Activated CD8-positive, alpha-beta memory T cell treated with anti-CD3 and anti-CD28 coated beads for 36 hours (primary cell): ENCODE measurements around the gene GRIN2A. TPM values are rescaled to one million over a fixed set of nuclear protein-coding genes. Genes with fewer than 3 reads are reported as not detected.

Source experiments
- CTCF ChIA-PET: fragments of 350-600 bp; sonication (Branson Sonifier 250); formaldehyde crosslinking; loops from one replicate; lab custom pipeline; 2021; ENCODE audit warnings: antibody characterized with exemption; lab: Charles Lee
- POLR2A ChIA-PET: fragments of 350-600 bp; sonication (Branson Sonifier 250); formaldehyde crosslinking; loops from one replicate; lab custom pipeline; 2021; ENCODE audit warnings: antibody characterized with exemption; lab: Charles Lee
- total RNA-seq, 2 experiments: library from RNA; stranded (reverse); gene quantifications; one replicate each; pipeline ENCODE4 v1.2.3, GENCODE V29; 2021

Gene GRIN2A
- not detected for total RNA-seq

DNA sequence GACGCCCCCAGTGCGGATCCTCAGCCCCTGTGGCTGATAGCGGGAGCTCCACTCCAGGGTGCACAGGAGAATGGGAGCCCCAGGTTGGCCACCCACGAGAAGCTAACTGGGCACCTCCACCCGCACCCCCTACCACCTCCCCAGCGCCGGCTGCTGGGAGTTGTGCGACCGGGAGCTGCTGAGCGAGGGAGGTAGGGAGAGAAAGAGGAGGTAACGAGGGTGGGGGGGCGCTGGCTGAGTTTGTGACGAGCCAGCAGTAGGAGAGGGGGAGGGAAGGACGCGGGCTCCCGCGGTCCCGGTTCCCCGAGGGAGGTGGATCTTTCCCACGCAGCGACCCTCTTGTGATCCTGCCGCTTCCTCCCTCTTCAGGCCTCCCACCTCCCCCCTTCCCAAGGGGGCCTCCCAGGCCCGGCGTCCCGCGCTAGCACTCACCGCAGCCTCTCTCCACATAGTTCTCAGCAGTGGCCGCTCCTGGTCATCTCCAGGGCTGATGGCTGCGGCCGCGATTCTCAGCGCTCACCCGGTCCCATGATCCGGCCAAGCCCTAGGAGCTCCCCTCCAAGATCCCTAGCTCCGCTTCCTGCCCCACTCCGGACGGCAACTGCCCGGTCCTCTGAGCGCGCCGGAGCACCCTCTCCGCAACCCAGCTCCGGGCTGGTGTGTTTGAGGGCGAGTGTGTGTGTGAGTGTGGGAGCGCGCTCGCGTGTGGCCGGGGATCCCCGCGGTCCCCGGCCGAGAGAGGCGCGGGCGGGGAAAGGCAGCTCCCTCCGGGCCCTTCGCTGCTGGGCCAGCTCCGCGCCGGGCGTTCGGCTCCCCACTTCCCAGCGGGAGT lies at the start of gene GRIN2A:
TSS of gene GRIN2A (minus strand) at position 207 of the 832 bp plus-strand sequence. CDS start 2,017 bp downstream, outside the sequence.
- ChIA-PET CTCF (interaction anchor here (1.0 kb wide), 1 partner anchor 11 kb away, joined by 3 read pairs; no protein-coding TSS in a partner anchor), POLR2A (no interaction called here)

DNA sequence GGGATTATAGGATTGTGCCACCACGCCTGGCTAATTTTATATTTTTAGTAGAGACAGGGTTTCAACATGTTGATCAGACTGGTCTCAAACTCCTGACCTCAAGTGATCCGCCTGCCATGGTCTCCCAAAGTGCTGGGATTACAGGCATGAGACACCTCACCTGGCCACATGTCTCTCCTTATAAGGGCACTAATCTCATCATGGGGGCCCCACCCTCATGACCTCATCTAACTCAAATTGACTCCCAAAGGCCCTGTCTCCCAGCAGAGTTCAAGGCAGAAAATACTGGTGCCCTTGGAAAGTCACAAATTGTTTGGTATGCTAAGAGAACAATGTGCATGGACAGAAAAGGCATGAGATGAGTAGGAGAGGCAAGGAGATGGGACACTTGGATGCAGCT lies 49.3 kb upstream of the GRIN2A start:
- ChIA-PET CTCF (no interaction called here), POLR2A (no interaction called here)

DNA sequence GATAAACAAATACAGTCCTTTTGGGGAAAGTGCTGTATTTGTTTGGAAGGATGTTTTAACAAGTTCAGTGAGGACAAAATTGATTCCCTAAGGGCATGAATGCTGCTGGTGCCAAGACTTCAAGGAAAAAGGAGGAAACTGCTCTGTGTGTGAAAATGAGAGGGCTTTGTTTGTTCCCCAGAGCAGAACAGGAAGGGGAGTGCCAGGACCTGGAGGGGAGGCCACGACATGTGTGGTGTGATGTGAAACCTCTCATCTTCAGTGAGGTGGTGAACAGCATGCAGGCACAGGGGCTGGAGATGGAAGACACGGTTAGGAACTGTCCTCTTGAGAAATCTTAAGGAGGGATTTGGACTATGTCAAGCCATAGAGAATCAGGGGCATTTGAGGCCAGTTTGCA lies 46.6 kb upstream of the GRIN2A start:
- ChIA-PET POLR2A (no interaction called here), CTCF (no interaction called here)

DNA sequence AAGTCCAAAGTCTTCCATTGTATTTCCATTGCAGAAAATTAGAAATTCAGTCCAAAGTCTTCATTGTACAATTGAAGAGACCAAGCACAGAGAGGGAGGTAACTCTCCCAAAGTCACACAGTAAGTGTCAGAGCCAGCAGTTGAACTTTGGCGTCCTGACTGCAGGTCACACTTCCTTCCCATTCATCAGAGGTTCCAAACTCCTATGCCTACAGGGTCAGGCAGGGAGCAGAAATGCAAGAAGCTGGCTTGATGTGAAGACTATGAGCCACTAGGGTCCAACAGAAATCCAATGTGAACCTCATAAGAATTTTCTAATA lies 44.7 kb upstream of the GRIN2A start:
- ChIA-PET CTCF (no interaction called here), POLR2A (no interaction called here)

- POLR2A ChIA-PET = interaction anchor here (0.7 kb wide), 1 partner anchor 658 kb away, joined by 4 read pairs; no protein-coding TSS in a partner anchor
- CTCF ChIA-PET = no interaction called here
These were observed 44.1 kb upstream of the GRIN2A start for GRCh38 chr16:10226141-10226986.

DNA sequence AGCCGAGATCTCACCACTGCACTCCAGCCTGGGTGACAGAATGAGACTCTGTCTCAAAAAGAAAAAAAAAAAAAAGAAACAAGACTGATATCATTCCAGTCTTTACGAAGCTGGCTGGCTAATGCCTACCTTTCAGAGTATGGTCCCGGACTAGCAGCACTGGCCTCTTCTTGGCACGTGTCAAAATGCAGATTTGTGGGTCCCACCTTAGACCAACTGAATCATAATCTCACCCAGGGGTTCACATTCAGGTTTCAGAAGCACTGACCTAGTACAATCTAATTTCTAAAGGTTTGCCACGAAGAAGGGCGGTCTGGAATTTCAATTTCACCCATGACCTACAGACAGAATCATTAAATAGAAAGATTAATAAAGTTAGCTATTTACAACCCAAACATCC lies 43.4 kb upstream of the GRIN2A start:
- ChIA-PET POLR2A (interaction anchor here (0.7 kb wide), 1 partner anchor 657 kb away, joined by 4 read pairs; no protein-coding TSS in a partner anchor), CTCF (no interaction called here)

GRCh38 chr16:10224850-10225249 lies 42.6 kb upstream of the GRIN2A start:
- CTCF ChIA-PET = no interaction called here

GRCh38 chr16:10220942-10221341 lies 38.7 kb upstream of the GRIN2A start:
- ChIA-PET CTCF (no interaction called here), POLR2A (no interaction called here)

More at GRCh38 chr16:10224850-10225249, 42.6 kb upstream of the GRIN2A start:
- POLR2A ChIA-PET = no interaction called here

DNA sequence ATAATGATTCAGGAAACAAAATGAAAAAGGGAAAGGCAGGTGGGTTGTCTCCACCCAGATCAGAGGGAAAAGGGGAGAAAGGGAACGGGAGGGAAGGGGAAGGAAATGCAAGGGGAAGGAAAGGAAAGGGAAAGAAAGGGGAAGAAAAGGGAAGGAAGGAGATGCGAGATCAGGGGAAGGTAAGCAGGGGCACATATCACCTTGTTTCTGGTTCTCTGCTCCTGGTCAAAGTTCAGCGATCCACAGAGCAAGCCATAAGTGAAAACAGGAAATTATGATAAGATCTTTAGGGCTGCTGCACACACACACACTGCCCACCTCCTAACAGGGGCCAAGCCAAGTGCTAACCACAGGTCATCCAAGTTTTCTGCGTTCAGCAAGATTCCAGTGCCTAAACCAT lies 37.5 kb upstream of the GRIN2A start:
- ChIA-PET CTCF (no interaction called here), POLR2A (no interaction called here)

GRCh38 chr16:10218490-10219206 lies 36.4 kb upstream of the GRIN2A start:
- ChIA-PET CTCF (no interaction called here), POLR2A (no interaction called here)

DNA sequence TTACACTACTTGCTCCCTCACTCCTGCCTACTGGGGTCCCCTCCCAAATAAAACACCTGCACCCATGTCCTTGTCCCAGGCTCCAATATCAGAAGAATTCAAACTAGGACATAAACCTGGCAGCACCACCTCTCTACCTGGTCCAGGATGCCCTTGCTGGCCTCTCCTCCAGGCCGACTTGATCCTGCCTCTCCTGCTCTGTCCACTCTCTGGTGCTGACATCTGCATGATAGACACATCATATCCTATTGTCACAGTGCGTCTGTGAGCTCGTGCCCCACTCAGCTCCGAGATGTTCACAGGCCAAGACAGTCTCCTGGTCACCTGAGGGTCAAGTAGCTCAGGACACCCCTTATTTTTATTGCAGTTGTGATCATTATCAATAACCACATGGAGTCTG lies 31.5 kb upstream of the GRIN2A start:
- CTCF ChIA-PET = no interaction called here
- POLR2A ChIA-PET = no interaction called here

- ChIA-PET POLR2A (no interaction called here), CTCF (no interaction called here)
These were observed 28.7 kb upstream of the GRIN2A start for GRCh38 chr16:10210944-10211343.

GRCh38 chr16:10206865-10207264 lies 24.6 kb upstream of the GRIN2A start:
- CTCF ChIA-PET = no interaction called here
- POLR2A ChIA-PET = no interaction called here

DNA sequence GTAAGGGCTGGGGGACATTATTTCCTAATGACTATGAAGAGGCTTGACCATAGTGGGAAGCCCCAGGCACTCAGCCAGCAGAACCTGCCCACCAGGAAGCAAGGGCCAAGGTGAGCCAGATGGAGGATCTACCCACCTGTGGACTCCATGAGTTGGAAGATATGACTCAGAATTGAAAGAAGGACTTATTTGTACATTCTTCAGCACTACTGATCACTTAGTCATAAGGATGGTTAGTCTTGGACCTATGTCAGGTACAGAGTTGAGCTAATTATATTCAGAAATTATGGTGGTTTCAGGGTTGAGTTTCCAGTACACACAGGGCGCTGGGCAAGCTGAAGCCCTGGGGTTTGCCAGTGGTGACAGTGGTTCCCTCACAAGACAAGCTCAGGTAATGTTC lies 24.0 kb upstream of the GRIN2A start:
- ChIA-PET POLR2A (interaction anchor here (0.5 kb wide), 1 partner anchor 61 kb away, joined by 3 read pairs; no protein-coding TSS in a partner anchor), CTCF (no interaction called here)

- CTCF ChIA-PET = no interaction called here
- POLR2A ChIA-PET = interaction anchor here (0.5 kb wide), 1 partner anchor 62 kb away, joined by 3 read pairs; no protein-coding TSS in a partner anchor
These were observed 23.5 kb upstream of the GRIN2A start for GRCh38 chr16:10205688-10206087.

GRCh38 chr16:10202649-10203048 lies 20.4 kb upstream of the GRIN2A start:
- POLR2A ChIA-PET = no interaction called here
- CTCF ChIA-PET = no interaction called here

DNA sequence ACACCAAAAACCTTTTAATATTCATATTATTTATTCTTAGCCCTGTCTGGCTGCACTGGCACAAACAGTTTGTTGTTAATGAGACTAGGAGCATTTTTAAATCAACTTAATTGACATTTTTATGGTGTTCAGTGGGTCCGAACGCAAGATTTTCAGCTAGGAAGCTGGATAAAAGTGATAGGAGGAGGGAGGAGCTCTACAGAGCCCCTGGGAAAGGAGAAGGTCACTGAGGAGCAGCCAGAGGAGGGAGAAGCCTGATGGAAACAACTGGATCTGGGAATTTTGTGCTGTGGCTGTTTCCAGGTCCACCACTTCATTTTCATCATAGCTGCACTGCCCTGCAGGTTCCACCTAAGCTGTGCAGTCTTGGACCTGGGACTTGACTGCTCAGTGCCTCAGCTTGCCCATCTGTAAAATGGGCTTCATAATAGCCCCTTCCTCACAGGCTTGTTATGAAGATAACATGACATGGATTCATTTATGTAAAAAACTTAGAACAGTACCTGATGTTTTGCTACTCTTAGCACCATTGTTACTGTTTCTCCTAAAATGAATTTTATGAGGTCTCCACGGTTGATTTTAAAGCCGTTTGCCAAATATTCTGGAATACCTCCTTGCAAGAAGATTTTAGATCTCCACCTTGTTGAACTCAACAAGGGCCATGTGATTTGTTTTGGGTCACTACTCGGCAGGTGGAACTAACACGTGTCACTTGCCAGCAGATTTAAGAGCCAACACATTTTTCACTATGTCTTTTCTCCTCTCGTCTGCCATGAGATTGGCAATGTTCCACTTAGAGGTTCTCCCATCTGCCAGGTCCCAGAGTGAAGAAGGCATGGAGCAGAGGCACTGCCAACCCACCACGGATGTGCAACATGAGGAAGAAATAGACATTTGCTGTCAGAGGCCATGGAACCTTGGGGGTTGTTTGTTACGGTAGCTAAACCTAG lies 18.7 kb upstream of the GRIN2A start:
- CTCF ChIA-PET = no interaction called here
- POLR2A ChIA-PET = no interaction called here

GRCh38 chr16:10196999-10197398 lies 14.8 kb upstream of the GRIN2A start:
- POLR2A ChIA-PET = no interaction called here
- CTCF ChIA-PET = no interaction called here

- CTCF ChIA-PET = no interaction called here
- POLR2A ChIA-PET = no interaction called here
These were observed 8.9 kb upstream of the GRIN2A start for GRCh38 chr16:10191096-10191495.
